ENCODE data around the gene MGME1. TPM values are rescaled to one million over a fixed set of nuclear protein-coding genes. Genes with fewer than 3 reads are reported as not detected.
"Not testable (repeated sequence)": the region's sequence is repeated elsewhere in the genome, so short reads cannot be mapped to it uniquely, and the experiment has no call there.

Gene MGME1
- total RNA-seq, 1 donor from 2014 or later = 7.9 TPM

- no peak for DNase-seq (ENCODE audit: low read depth in 2 of 2)
Measured at GRCh38 chr20:18018100-18018499, 49.3 kb downstream of the MGME1 start.

- peak; percentile 29 to 50 for DNase-seq (ENCODE audit: low read depth in 2 of 2)
Measured at GRCh38 chr20:18019068-18019467, 50.2 kb downstream of the MGME1 start.

GRCh38 chr20:18020931-18021330 is 52.1 kb downstream of the MGME1 start:
- no peak for DNase-seq (ENCODE audit: low read depth in 2 of 2)

- no peak for DNase-seq (ENCODE audit: low read depth in 2 of 2)
Measured at GRCh38 chr20:18024606-18025127, 55.8 kb downstream of the MGME1 start.

GRCh38 chr20:18027011-18027410 is 58.2 kb downstream of the MGME1 start:
- not testable (repeated sequence) for DNase-seq (ENCODE audit: low read depth in 2 of 2)

- DNase-seq (ENCODE audit: low read depth in 2 of 2) = no peak
Measured at GRCh38 chr20:18030020-18030419, 61.2 kb downstream of the MGME1 start.

GRCh38 chr20:18031050-18031449 is 62.2 kb downstream of the MGME1 start:
- no peak for DNase-seq (ENCODE audit: low read depth in 2 of 2)

GRCh38 chr20:18031888-18032509 is 63.2 kb downstream of the MGME1 start:
- no peak for DNase-seq (ENCODE audit: low read depth in 2 of 2)

- no peak for DNase-seq (ENCODE audit: low read depth in 2 of 2)
Measured at GRCh38 chr20:18032977-18033892, 64.4 kb downstream of the MGME1 start.

GRCh38 chr20:18034039-18034438 is 65.2 kb downstream of the MGME1 start:
- DNase-seq (ENCODE audit: low read depth in 2 of 2) = no peak

GRCh38 chr20:18039063-18039462 is 70.2 kb downstream of the MGME1 start:
- DNase-seq (ENCODE audit: low read depth in 2 of 2) = no peak

Other genes starting within 250 kb of the MGME1 start
- gene SNX5, start 224 bp upstream of the MGME1 start, total RNA-seq = 40.9 and 54.3 TPM in 2 replicates
- not detected in 2 replicates for gene OVOL2, start 88.9 kb downstream of the MGME1 start, total RNA-seq
- gene KAT14, start 168.8 kb downstream of the MGME1 start, total RNA-seq = 6.5 and 7.1 TPM in 2 replicates
- gene PET117, start 168.8 kb downstream of the MGME1 start, total RNA-seq = 5.8 and 6.1 TPM in 2 replicates